NCI-H345 treated with DMSO at 0.1 percent for 48 hours (cell line): ENCODE measurements around the gene QRICH2.
"Not testable (repeated sequence)": the region's sequence is repeated elsewhere in the genome, so short reads cannot be mapped to it uniquely, and the experiment has no call there.

Source experiments
- DNase-seq: peaks from one replicate; lab custom pipeline; 2025; ENCODE audit not compliant: unreplicated experiment; lab: John Stamatoyannopoulos, UW

The QRICH2 gene

DNA sequence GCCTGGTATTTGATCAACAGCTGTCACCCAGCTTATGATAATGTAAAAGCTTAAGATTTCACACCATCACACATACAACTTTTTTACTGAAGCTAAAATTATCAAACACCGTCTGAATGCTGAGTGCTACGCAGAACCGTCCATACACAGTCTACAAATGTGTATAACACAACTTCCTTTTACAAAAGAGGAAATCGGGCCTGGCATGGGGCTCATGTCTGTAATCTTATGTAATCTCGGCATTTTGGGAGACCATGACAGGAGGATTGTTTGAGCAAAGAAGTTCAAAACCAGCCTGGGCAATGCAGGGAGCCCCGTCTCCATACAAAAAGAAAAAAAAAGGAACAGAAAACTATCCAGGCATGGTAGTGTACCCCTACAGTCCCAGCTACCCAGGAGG is 19.6 kb upstream of the QRICH2 start:
- DNase-seq = no peak

GRCh38 chr17:76326306-76326705 is 18.2 kb upstream of the QRICH2 start:
- no peak for DNase-seq

DNA sequence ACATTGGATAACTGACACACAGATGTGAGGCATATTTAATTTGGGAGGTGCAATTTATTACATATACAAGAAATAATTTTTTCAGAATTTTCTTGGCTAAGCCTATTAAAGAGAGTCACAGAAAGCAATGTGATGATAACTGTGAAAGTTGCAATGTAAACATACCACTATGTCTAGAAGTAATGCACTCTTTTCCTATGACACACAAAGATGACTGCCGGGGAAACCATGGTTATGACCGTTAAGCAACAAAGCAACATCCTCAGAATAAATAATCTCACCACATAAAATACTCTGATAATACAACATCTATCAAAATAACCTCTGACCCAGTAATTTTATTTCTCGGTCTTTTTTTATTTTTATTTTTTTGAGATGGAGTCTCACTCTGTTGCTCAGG is 10.5 kb upstream of the QRICH2 start:
- DNase-seq = no peak

GRCh38 chr17:76317535-76317934 is 9.5 kb upstream of the QRICH2 start:
- DNase-seq = no peak

- DNase-seq = no peak
Observed at GRCh38 chr17:76314392-76315227, 6.5 kb upstream of the QRICH2 start.

- DNase-seq = no peak
Observed at GRCh38 chr17:76312735-76313134, 4.7 kb upstream of the QRICH2 start.

GRCh38 chr17:76309461-76309860 is 1.4 kb upstream of the QRICH2 start:
- no peak for DNase-seq

GRCh38 chr17:76307299-76307965 is 644 bp downstream of the QRICH2 start:
- no peak for DNase-seq

DNA sequence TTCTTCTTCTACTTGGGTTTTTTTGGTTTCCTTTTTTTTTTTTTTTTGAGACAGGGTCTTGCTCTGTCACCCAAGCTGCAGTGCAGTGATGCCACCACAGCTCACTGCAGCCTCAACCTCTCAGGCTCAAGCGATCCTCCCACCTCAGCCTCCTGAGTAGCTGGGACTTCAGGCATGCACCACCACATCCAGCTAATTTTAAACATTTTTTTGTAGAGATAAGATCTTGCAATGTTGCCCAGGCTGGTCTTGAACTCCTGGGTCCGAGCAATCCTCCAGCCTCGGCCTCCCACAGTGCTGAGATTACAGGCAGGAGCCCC is 3.0 kb downstream of the QRICH2 start:
- DNase-seq = not testable (repeated sequence)

- DNase-seq = no peak
Observed at GRCh38 chr17:76304226-76305134, 3.6 kb downstream of the QRICH2 start.

DNA sequence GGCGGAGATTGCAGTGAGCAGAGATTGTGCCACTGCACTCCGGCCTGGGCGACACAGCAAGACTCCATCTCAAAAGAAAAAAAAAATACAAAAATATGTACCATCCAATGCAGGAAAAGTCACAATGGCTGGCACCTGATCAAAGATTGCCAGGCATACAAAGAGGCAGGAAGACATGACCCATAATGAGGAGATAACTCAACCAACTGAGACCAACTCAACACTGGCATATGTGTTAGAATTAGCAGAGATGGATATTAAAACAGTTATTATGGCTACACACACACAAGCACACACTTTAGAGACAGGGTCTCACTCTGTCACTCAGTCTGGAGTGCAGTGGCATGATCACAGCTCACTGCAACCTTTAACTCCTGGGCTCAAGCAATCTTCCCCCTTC is 10.6 kb downstream of the QRICH2 start:
- no peak for DNase-seq

- no peak for DNase-seq
Observed at GRCh38 chr17:76296889-76297288, 11.2 kb downstream of the QRICH2 start.

DNA sequence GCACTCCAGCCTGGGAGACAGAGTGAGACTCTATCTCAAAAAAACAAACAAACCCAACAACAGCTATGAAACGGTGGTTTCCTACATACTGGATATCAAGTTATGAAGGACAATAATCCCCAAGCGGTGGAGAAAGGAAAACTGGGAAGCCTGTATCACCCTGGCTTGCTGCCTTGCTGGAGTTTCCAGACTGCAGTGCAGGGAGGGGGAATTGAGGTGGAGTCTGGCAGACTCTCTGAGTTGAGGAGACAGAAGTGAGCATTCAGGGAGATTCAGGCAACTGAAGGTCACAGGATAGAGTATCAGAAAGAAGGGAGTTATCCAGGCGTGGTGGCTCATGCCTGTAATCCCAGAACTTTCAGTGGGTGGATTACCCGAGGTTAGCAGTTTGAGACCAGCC is 11.9 kb downstream of the QRICH2 start:
- no peak for DNase-seq

DNA sequence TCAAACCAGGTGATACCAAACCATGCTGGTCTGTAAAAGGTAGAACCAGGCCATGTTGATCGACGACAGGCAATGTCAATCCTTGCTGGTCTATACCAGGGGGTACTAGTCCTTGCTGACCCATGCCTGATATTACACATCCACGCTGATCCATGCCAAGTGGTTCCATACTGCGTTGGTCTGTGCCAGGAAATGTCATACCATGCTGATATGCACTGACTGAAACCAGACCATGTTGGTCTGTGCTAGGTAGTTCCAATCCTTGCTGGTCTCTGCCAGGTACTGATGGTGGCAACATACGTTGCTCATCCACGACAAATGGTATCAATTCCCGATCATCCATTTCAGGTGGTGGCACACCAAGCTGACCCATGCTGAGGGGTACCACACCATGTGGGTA is 15.0 kb downstream of the QRICH2 start:
- no peak for DNase-seq

DNA sequence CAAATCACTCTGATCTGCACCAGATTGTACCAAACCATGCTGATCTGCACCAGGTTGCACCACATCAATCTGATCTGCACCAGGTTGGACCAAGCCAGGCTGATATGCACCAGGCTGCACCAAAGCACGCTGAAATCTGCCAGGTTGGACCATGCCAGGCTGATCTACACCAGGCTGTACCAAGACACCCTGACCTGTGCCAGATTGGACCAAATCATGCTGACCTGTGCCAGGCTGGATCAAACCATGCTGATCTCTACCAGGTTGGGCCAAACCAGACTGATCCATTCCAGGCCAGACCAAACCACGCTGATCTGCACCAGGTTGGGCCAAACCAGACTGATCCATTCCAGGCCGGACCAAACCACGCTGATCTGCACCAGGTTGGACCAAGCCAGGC is 15.5 kb downstream of the QRICH2 start:
- no peak for DNase-seq

DNA sequence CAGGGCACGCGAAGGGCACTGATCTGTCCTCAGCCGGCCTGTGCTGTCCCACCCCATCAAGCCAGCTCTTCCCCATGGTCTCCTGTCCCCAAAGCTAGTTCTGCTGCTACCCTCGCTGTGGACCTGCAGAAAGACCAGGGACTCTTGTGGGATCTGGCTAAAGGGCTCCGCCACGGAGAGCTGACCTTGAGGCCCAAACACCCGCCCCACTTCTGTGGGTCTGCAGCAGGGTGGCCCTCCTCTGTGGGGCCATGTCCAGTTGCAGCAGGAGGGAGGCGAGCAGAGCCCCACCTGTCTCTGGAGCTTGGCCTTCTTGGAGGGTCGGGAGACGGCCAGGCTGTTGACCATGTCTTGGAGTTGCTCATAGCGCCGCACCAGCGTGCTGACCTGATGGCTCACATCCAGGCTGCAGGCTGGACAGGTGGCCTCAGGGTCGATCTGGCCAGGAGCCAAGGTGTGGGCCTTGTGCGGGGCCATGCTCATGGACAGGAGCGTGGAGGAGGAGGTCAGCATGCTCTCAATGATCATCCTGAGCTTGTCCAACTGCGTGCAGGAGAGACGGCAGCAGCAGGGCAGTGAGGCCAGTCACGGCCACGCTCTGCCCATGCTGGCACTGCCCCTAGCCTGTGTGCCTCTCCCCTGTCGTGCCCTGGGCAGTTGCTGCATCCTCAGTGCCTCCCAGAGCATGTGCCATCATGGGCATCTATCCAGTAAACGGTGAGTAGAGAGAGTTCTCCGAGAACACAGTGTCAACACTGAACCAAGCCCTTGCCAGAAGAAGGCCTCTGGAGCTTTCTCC is 26.3 kb downstream of the QRICH2 start:
- no peak for DNase-seq

- DNase-seq = no peak
Observed at GRCh38 chr17:76280650-76281049, 27.4 kb downstream of the QRICH2 start.

GRCh38 chr17:76279742-76280287 is 28.3 kb downstream of the QRICH2 start:
- DNase-seq = no peak

GRCh38 chr17:76278952-76279741 is 28.9 kb downstream of the QRICH2 start:
- peak; percentile 59 for DNase-seq
